Caco-2 (cell line): ENCODE results near the gene OVCA2. TPM values are rescaled to one million over a fixed set of nuclear protein-coding genes. Genes with fewer than 3 reads are reported as not detected.

ENCODE experiments used
- BruUV-seq: library from RNA; stranded (reverse); fragments of 400-500 nt; replicated peaks from 2 replicates; lab custom pipeline; 2021; lab: Mats Ljungman, UMichigan
- CTCF ChIA-PET: fragments of 300-600 bp; sonication (Branson Sonifier 250); formaldehyde crosslinking; loops from one replicate; lab custom pipeline; 2022; ENCODE audit warnings: antibody characterized with exemption; lab: Charles Lee
- POLR2A ChIA-PET: fragments of 300-600 bp; sonication (Branson Sonifier 250); formaldehyde crosslinking; loops from one replicate; lab custom pipeline; 2022; ENCODE audit warnings: antibody characterized with exemption; lab: Charles Lee
- DNase-seq, 2 experiments: peaks; one replicate each; pipeline versions ENCODE4 v3.0.0 to v3.0.0-alpha.2; 2020 to 2022
- H3K27me3 ChIP-seq: replicated peaks from 2 replicates; pipeline ENCODE4 v1.6.0; 2011; ENCODE audit warnings: low read length; ENCODE audit not compliant: control insufficient read depth, insufficient read depth
- H3K36me3 ChIP-seq: 2 replicates; pipeline ENCODE4 v1.5.1; 2011; ENCODE audit warnings: low read length; ENCODE audit not compliant: control insufficient read depth, insufficient read depth
- H3K4me1 ChIP-seq: fragments of 250-450 bp; sonication (Bioruptor Pico); 2 replicates; pipeline ENCODE4 v1.5.1; 2020; ENCODE audit warnings: mild to moderate bottlenecking
- H3K4me3 ChIP-seq: 2 replicates; pipeline ENCODE4 v1.5.1; 2011; ENCODE audit warnings: low read depth, mild to moderate bottlenecking, control low read depth, low read length
- H3K9me3 ChIP-seq: fragments of 250-450 bp; sonication (Bioruptor Pico); 2 replicates; pipeline ENCODE4 v1.5.1; 2020; ENCODE audit warnings: mild to moderate bottlenecking, moderate library complexity
- H3K27ac Mint-ChIP-seq: one replicate; pipeline ENCODE4 v1.8.0; 2022; ENCODE audit warnings: mixed read lengths; ENCODE audit not compliant: unreplicated experiment
- H3K27me3 Mint-ChIP-seq: one replicate; pipeline ENCODE4 v1.8.0; 2022; ENCODE audit warnings: mixed read lengths; ENCODE audit not compliant: insufficient read depth, unreplicated experiment
- H3K36me3 Mint-ChIP-seq: one replicate; pipeline ENCODE4 v1.8.0; 2022; ENCODE audit warnings: mild to moderate bottlenecking, mixed read lengths; ENCODE audit not compliant: insufficient read depth, unreplicated experiment
- H3K4me1 Mint-ChIP-seq: one replicate; pipeline ENCODE4 v1.8.0; 2022; ENCODE audit warnings: low read depth, mixed read lengths; ENCODE audit not compliant: unreplicated experiment
- H3K4me3 Mint-ChIP-seq: one replicate; pipeline ENCODE4 v1.8.0; 2022; ENCODE audit warnings: mild to moderate bottlenecking, moderate library complexity, mixed read lengths; ENCODE audit not compliant: unreplicated experiment
- H3K9me3 Mint-ChIP-seq: one replicate; pipeline ENCODE4 v1.8.0; 2022; ENCODE audit warnings: mixed read lengths; ENCODE audit not compliant: unreplicated experiment
- CTCF ChIP-seq, 2 experiments: fragments of 200-600 bp in 1 of 2; IDR thresholded peaks; 1 replicate in 1 of 2; 2 replicates in 1 of 2; pipeline versions ENCODE4 v1.5.1 to v1.8.0; 2011 to 2022; ENCODE audit warnings: antibody characterized with exemption in 1 of 2, control low read depth in 1 of 2, inconsistent platforms in 1 of 2, low read depth in 1 of 2, low read length in 1 of 2, mild to moderate bottlenecking in 1 of 2, moderate library complexity in 1 of 2; ENCODE audit not compliant: insufficient read depth in 1 of 2, severe bottlenecking in 1 of 2, unreplicated experiment in 1 of 2
- intact Hi-C: fragments of 100-400 bp; cut with micrococcal nuclease; formaldehyde crosslinking; loops from one replicate; pipeline ENCODE4 v1.10.0; 2022; ENCODE audit not compliant: unreplicated experiment
- total RNA-seq: library from RNA; stranded (reverse); gene quantifications from 2 replicates; pipeline ENCODE4 v1.2.3, GENCODE V29; 2022

Gene OVCA2
- total RNA-seq, 1 experiment from 2014 or later, result 39.3 TPM

- Mint-ChIP-seq H3K36me3 (peaks cover 41% of the 10 kb centered on the region), H3K27me3 (no peaks in the 10 kb centered on the region), H3K4me3 (no peak overlapping the region), H3K4me1 (peaks cover 9% of the 10 kb centered on the region), H3K9me3 (no peaks in the 10 kb centered on the region), H3K27ac (no peak overlapping the region)
- no TSS peak for BruUV-seq
- POLR2A ChIA-PET, result no interaction called here
- peaks cover 3% of the 10 kb centered on the region; the same call in 1 of the 2 replicates for H3K36me3 ChIP-seq
- DNase-seq, result no peak
- TF ChIP-seq CTCF (IDR thresholded peaks at IDR 0.05; ENCODE audit: insufficient read depth in 1 of 2, low read depth in 1 of 2, low read length in 1 of 2, severe bottlenecking in 1 of 2, unreplicated experiment in 1 of 2), result no peak
- no peaks in the 10 kb centered on the region for H3K27me3 ChIP-seq
- H3K9me3 ChIP-seq, result no peaks in the 10 kb centered on the region
- peaks cover 26% of the 10 kb centered on the region for H3K4me1 ChIP-seq
- no peak overlapping the region for H3K4me3 ChIP-seq
- intact Hi-C loops, result no loop called here
- CTCF ChIA-PET, result interaction anchor here (0.6 to 0.7 kb wide), 2 partner anchors 11 to 135 kb away, joined by 3 read pairs; no protein-coding TSS in a partner anchor
Measured at GRCh38 chr17:2044263-2044894, 2.6 kb downstream of the OVCA2 start.

GRCh38 chr17:2047590-2047989 lies 5.8 kb downstream of the OVCA2 start:
- peaks cover 9% of the 10 kb centered on the region for H3K4me1 Mint-ChIP-seq
- Histone ChIP-seq H3K9me3 (no peaks in the 10 kb centered on the region), H3K36me3 (0 out of 2 replicates have a peak, but pooled peaks cover 3% of the 10 kb centered on the region), H3K27me3 (no peaks in the 10 kb centered on the region), H3K4me1 (peaks cover 22% of the 10 kb centered on the region), H3K4me3 (no peak overlapping the region)
- no peaks in the 10 kb centered on the region for H3K9me3 Mint-ChIP-seq
- no peak overlapping the region for H3K4me3 Mint-ChIP-seq
- DNase-seq, result no peak
- peaks cover 30% of the 10 kb centered on the region for H3K36me3 Mint-ChIP-seq
- peaks cover 10% of the 10 kb centered on the region for H3K27me3 Mint-ChIP-seq
- ChIA-PET POLR2A (interaction anchor here (0.6 kb wide), 1 partner anchor 117 kb away, joined by 3 read pairs; no protein-coding TSS in a partner anchor), CTCF (no interaction called here)
- no peak overlapping the region for H3K27ac Mint-ChIP-seq
- BruUV-seq, result no TSS peak
- intact Hi-C loops, result no loop called here
- no peak for TF ChIP-seq CTCF (IDR thresholded peaks at IDR 0.05; ENCODE audit: insufficient read depth in 1 of 2, low read depth in 1 of 2, low read length in 1 of 2, severe bottlenecking in 1 of 2, unreplicated experiment in 1 of 2)

- Histone ChIP-seq H3K4me1 (peaks cover 16% of the 10 kb centered on the region), H3K9me3 (no peaks in the 10 kb centered on the region), H3K36me3 (no peaks in the 10 kb centered on the region), H3K4me3 (peak overlapping the region; percentile 53), H3K27me3 (no peaks in the 10 kb centered on the region)
- H3K36me3 Mint-ChIP-seq, result peaks cover 27% of the 10 kb centered on the region
- peaks cover 12% of the 10 kb centered on the region for H3K27me3 Mint-ChIP-seq
- no peak for TF ChIP-seq CTCF (IDR thresholded peaks at IDR 0.05; ENCODE audit: insufficient read depth in 1 of 2, low read depth in 1 of 2, low read length in 1 of 2, severe bottlenecking in 1 of 2, unreplicated experiment in 1 of 2)
- BruUV-seq, result no TSS peak
- H3K9me3 Mint-ChIP-seq, result no peaks in the 10 kb centered on the region
- H3K27ac Mint-ChIP-seq, result peak overlapping the region; percentile 49
- H3K4me1 Mint-ChIP-seq, result no peaks in the 10 kb centered on the region
- POLR2A ChIA-PET, result no interaction called here
- intact Hi-C loops, result no loop called here
- H3K4me3 Mint-ChIP-seq, result peak overlapping the region; percentile 70
- CTCF ChIA-PET, result interaction anchor here (1.2 kb wide), 1 partner anchor 140 kb away, joined by 4 read pairs; no protein-coding TSS in a partner anchor
- no peak for DNase-seq
Measured at GRCh38 chr17:2048805-2049204, 7.0 kb downstream of the OVCA2 start.
